ENCODE results near the gene KIF6.

GRCh38 chr6:39550191-39550590 is 175.0 kb downstream of the KIF6 start:
- TF ChIP-seq ZSCAN30 (tag by site-specific recombination; IDR thresholded peaks at IDR 0.05) = no peak
- TF ChIP-seq ZNF140 (tag by site-specific recombination; IDR thresholded peaks at IDR 0.05) = no peak
- no peak for TF ChIP-seq OSR2 (tag by site-specific recombination; IDR thresholded peaks at IDR 0.05)
- no peak for TF ChIP-seq CTCF (tag by site-specific recombination; IDR thresholded peaks at IDR 0.05)
- TF ChIP-seq ZBTB8A (tag by site-specific recombination; IDR thresholded peaks at IDR 0.05) = no peak
- no peak for TF ChIP-seq ZBTB20 (tag by site-specific recombination; IDR thresholded peaks at IDR 0.05)
- TF ChIP-seq ZNF449 (tag by site-specific recombination; IDR thresholded peaks at IDR 0.05) = no peak
- TF ChIP-seq ZFP41 (tag by site-specific recombination; IDR thresholded peaks at IDR 0.05; ENCODE audit: borderline replicate concordance) = no peak
- TF ChIP-seq ZNF138 (tag by site-specific recombination; IDR thresholded peaks at IDR 0.05; ENCODE audit: borderline replicate concordance) = no peak
- TF ChIP-seq ZNF184 (tag by site-specific recombination; IDR thresholded peaks at IDR 0.05) = no peak
- TF ChIP-seq ZNF645 (tag by site-specific recombination; IDR thresholded peaks at IDR 0.05) = no peak
